GM18870 (cell line): ENCODE data around the gene BNIP1.

Experiments
- ATAC-seq: cut with Tn5 transposase; IDR thresholded peaks from one replicate; pipeline ENCODE4 v1.9.1; 2021; ENCODE audit warnings: moderate library complexity; ENCODE audit not compliant: unreplicated experiment

Gene BNIP1

DNA sequence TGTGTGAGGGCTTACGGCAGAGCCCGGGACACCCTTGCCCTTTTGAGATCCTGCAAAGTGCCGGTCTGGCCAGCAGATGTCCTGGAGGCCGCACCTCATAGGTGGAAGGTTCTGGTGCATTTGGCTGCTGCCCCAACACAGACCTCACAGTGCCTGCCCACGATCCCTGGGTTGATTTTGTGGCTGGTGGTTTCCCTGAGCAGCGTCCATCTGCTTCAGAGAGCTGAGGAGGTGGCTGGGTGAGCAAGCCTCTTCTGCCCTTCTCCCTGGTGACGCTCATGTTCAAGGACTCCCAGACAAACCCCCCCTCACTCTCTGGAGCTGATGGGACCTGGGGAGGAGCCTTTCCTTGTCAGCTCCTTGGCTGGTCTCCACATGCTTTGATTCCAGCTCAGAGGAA, 18.9 kb downstream of the BNIP1 start:
- no peak for ATAC-seq

- ATAC-seq: no peak
Observed at GRCh38 chr5:173165177-173166016, 21.1 kb downstream of the BNIP1 start.

GRCh38 chr5:173172166-173172565, 27.8 kb downstream of the BNIP1 start:
- no peak for ATAC-seq

DNA sequence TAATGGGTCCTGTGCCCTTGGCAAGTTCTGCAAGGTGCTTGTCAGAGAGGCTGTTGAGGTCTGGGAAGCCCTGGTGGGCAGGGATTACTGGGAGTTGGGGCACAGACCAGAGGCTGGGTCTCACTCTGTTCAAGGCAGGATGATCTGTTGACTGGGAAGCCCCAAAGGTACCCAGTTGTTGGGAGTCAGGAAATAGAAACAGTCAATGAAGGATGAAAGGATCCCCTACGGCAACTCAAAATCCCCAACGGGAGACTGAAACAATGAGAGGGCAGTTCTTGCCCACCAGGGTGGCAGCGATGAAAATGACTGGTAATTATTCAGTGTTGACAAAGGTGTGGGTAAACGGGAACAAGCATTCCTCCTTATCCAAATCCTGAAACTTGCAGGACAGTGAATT, 31.2 kb downstream of the BNIP1 start:
- no peak for ATAC-seq

- ATAC-seq: no peak
Observed at GRCh38 chr5:173178369-173178910, 34.1 kb downstream of the BNIP1 start.

DNA sequence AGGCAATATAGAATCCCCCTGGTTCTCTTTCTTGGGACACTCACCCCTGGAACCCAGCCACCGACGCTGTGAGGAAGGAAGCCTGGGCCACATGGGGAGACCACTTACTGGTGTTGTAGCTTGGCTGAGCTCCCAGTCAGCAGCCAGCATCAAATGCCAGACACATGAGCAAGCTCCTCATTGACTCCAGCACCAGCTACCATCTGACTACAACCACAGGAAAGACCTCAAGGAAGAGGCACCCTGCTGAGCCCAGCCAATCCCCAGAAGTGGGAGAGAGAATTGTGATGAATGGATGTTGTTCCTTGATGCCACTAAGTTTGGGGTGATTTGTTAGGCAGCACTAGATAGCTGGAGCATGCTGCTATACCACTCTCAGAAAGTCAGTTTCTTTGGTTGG, 36.0 kb downstream of the BNIP1 start:
- no peak for ATAC-seq

DNA sequence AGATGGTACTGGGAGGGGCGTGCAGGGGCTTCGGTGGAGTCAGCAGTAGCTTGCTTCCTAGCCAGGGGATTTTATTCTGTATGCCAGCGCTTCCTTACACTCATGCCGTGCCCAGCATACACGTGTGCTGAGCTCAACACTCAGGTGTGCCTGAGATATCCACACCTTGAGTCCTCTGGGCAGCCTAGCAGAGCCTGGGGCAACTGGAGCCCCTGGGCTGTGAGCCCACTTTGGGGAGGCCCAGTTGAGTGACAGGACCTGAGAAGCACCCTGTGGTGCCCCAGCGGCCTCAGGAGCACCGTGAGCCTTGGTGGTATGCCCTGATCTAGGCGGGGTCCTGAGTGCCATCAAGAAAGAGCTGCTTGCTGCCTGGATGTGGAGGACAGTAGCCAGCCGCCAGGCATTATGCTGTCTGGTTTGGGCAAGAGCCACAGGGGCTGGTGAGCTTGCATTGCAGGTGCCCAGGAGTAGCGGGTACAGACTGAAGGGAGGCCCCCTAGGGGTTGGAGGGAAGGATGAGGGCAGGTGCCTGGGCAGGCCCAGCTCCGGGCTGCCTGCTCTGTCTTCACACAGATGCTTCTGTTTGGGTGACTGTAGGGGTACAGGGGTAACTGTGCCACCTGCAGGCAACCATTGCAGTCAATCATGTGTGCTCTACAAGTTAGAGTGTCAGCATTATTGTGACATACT, 42.9 kb downstream of the BNIP1 start:
- ATAC-seq: no peak

- ATAC-seq: no peak
Observed at GRCh38 chr5:173188280-173188679, 43.9 kb downstream of the BNIP1 start.

DNA sequence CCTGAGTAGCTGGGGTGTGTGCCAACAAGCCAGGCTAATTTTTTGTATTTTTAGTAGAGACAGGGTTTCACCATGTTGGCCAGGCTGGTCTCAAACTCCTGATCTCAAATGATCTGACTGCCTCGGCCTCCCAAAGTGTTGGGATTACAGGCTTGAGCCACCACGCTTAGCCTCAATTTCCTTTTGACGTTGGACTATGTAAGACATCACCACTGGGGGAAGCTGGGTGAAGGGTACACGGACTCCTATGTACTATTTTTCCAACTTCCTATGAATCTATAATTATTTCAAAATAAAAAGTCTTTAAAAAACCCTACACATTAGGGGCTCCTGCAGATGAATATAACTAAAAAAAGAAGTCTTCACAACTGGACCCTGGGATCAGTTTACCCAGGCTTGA, 46.7 kb downstream of the BNIP1 start:
- ATAC-seq: no peak

- no peak for ATAC-seq
Observed at GRCh38 chr5:173191561-173191960, 47.2 kb downstream of the BNIP1 start.

GRCh38 chr5:173192561-173192960, 48.2 kb downstream of the BNIP1 start:
- no peak for ATAC-seq

GRCh38 chr5:173196133-173196952, 52.0 kb downstream of the BNIP1 start:
- ATAC-seq: no peak

GRCh38 chr5:173197375-173197891, 53.1 kb downstream of the BNIP1 start:
- ATAC-seq: no peak

GRCh38 chr5:173198049-173198448, 53.7 kb downstream of the BNIP1 start:
- ATAC-seq: no peak

DNA sequence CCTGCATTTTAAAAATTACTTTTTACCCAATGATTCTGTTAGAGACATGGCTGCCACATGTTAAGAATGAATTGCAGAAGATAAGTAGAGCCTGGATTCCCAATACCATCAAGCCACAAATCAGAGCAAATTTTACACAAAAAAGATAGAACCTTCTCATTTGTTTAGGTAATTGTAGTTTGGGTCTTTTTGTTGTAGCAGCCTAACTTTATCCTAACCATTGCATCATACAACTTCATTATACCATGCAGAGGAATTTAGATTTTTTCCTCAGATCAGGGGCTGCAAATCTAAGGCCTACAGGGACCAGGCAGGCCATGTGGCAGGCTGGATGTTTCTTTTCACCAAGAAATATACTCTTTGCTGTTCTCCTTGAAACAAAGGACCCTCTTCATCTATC, 56.0 kb downstream of the BNIP1 start:
- ATAC-seq: no peak

GRCh38 chr5:173201636-173202265, 57.4 kb downstream of the BNIP1 start:
- ATAC-seq: no peak

DNA sequence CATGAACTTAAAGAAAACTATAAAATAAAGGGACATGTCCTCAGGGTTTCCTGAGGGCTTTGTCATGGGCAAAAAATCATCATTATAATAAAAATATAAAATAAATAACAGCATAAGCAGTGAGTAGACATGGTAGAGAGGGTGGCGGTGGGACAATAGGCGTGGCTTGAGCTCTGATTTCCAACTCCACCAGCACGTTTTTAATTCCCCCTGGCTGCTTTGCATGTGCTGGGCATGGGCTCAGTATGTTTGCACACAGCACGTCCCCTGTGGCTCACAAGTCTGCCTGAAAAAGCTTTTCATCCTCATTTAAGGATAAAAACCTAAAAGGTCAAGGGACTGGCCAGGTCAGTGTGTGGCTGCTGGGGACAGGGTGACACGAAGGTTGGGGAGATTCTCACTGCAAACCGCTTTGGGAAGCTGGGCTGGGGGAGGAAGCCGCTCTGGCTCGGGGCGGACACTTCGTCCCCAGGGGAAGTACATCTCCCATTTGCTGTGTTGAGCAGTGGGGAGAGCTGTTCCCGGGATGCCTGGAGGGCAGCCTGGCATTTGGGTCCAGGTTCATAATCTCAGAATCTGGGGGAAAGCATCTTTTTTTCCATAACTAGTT, 58.0 kb downstream of the BNIP1 start:
- no peak for ATAC-seq

DNA sequence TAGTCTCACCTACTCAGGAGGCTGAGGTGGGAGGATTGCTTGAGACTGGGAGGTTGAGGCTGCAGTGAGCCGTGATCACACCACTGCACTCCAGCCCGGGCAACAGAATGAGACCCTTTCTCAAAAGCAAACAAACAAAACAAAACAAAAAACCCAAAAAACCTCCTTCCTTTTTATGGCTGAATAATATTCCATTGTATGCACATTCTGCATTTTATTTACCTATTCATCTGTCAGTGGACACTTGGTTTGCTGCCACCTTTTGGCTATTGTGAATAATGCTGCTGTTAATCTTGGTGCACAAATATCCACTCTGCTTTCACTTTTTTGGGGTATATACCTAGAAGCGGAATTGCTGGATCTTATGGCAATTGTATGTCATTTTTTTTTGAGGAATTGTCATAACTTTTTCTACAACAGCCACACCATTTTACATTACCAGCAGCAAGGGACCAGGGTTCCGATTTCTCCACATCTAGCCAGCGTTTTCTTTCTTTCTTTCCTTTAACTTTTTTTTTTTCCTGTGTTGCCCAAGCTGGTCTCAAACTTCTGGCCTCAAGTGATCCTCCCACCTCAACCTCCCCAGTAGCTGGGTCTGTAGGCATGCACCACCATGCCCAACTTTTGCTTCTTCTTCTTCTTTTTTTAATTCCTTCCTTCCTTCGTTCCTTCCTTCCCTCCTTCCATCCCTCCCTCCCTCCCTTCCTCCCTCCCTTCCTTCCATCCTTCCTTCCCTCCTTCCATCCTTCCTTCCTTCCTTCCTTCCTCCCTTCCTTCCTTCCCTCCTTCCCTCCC, 60.1 kb downstream of the BNIP1 start:
- ATAC-seq: no peak

DNA sequence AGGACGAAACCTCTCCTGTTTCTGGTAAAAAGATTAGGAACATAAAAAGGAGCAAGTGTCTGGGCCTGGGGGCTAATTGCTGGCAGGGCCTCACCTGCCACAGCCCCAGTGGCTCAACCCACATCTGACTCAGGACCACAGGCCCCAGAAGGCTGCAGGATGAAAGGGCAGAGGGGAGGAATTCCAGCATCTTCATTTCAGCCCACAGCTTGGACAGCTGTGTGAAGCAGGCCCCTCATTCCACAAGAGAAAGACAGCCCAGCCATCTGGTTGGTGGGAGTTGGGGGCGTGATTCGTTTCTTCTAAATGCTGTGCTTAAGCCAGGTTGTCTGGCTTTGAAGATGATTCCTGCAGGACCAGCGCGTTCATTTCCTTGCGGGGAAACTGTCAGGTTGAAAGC, 61.6 kb downstream of the BNIP1 start:
- ATAC-seq: no peak
